Hindlimb muscle (tissue), 1 donor: Measurements from ENCODE around the gene PFDN5. TPM values are rescaled to one million over a fixed set of nuclear protein-coding genes. Genes with fewer than 3 reads are reported as not detected.
"Not testable (repeated sequence)": the region's sequence is repeated elsewhere in the genome, so short reads cannot be mapped to it uniquely, and the experiment has no call there.

Experiments used
- DNase-seq: peaks from one replicate; pipeline ENCODE4 v3.0.0-alpha.2; 2013
- polyA plus RNA-seq: library from polyadenylated mRNA; unstranded; fragments of 120-200 nt; gene quantifications from one replicate; pipeline ENCODE4 v1.2.1, GENCODE V29; 2013; ENCODE audit not compliant: insufficient read length

PFDN5 gene
- polyA plus RNA-seq, 1 donor, result 416 TPM

DNA sequence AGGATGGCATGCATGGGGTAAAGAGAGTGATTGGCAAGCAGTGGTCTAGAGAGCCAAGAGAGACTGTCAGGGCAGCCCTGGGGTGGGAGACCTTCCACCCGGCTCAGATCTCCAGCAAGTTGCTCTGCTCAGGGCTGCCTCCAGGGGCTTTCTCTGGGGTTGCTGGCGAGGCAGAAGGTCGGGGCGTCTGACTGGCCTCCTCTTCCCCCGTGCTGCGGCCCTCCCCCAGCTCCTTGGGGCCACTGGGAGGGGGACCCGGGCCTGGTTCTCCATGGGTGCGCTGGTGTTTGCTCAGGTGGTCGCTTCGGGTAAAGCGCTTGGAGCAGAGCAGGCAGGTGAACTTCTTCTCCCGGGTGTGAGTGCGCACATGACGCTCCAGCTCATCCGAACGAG is 32.7 kb downstream of the PFDN5 start:
- no peak for DNase-seq

- no peak for DNase-seq
These were observed 35.3 kb downstream of the PFDN5 start for GRCh38 chr12:53330671-53331070.

GRCh38 chr12:53332339-53332738 is 37.0 kb downstream of the PFDN5 start:
- not testable (repeated sequence) for DNase-seq

DNA sequence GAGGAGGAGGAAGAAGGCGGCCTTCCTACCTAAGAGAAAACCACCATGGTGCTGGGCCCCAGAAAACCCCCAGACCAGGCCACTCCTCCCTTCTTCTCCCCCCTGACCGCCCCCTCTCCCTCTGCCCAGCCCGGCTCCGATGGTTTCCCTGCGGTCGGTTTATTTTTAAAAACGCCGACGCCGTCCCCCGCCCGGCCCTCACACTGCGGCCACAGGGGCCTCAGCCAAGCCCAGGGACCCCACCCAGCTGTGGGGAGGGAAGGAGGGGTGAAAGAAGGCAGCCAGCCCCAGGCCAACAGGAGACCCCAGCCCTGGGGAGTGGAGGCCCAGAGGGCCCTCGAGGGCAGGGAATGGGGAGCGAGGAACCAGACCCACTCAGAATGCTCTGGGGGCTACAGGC is 37.4 kb downstream of the PFDN5 start:
- DNase-seq, result no peak

GRCh38 chr12:53333289-53333688 is 37.9 kb downstream of the PFDN5 start:
- no peak for DNase-seq

- no peak for DNase-seq
These were observed 38.5 kb downstream of the PFDN5 start for GRCh38 chr12:53333845-53334244.

- no peak for DNase-seq
These were observed 39.5 kb downstream of the PFDN5 start for GRCh38 chr12:53334822-53335221.

DNA sequence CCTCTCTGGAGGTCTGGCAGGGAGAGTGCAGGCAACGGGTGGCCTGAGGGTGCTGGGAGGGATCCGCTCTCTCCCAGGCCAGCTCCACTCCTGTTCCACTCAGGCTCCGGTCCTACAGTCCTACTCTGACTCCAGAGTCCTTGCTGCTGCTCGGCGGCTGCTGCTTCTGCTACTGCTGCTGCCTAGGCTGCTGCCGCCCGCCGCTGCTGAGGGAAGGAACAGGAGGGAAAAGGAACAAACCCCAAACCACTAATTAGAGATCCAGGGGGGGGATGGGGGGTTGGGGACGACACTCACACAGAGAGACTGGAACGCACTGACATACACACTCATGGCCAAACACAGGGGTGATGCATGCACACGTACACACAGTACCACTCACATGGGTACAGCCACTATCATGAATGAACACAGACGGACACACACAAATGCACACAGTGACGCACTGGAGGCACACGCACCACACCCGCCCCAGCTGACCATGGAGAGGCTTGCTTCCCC is 40.9 kb downstream of the PFDN5 start, which contains the start of gene SP7:
Gene SP7, minus strand, starts transcription at position 174 of the 501 bp plus-strand sequence. CDS start 708 bp downstream, outside the sequence.
- no peak for DNase-seq

GRCh38 chr12:53338017-53338416 is 42.7 kb downstream of the PFDN5 start:
- DNase-seq, result no peak

GRCh38 chr12:53338916-53339315 is 43.6 kb downstream of the PFDN5 start:
- no peak for DNase-seq

GRCh38 chr12:53340398-53340797 is 45.1 kb downstream of the PFDN5 start:
- DNase-seq, result no peak

DNA sequence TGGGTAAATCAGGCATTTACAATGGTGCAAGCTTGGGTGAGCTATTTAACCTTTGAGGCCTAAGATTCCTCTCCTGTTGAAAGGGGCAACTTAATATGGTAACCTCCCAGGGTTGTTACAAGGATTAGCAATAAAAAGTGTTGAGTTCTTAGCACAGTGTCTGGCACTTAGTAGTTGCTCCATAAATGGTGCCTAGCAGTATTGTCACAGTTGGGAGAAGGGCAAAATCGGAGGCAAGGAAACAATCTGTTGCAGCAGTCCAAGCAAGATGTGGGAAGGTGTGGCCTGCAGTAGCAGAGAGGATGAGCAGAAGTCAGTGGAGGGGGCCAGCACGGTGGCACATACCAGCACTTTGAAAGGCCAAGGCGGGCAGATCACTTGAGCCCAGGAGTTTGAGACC is 48.1 kb downstream of the PFDN5 start:
- DNase-seq, result no peak

GRCh38 chr12:53343969-53344368 is 48.6 kb downstream of the PFDN5 start:
- no peak for DNase-seq

DNA sequence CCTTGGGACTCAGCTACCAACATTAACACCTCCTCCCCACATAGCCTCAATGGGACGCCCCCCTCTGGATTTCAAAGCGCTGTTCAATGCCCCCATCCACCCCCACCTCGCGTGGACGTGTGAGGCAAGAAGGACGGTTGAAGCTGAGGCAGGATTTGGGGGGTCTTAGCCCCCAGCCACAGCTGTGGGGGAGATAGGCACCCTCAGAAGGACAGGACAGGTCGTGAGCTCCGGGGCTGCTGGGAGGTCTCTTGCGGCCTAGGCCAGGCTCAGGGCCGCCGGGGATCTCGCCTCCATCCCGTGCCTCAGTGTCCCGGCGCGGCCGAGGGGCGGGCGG is 49.1 kb downstream of the PFDN5 start:
- no peak for DNase-seq

DNA sequence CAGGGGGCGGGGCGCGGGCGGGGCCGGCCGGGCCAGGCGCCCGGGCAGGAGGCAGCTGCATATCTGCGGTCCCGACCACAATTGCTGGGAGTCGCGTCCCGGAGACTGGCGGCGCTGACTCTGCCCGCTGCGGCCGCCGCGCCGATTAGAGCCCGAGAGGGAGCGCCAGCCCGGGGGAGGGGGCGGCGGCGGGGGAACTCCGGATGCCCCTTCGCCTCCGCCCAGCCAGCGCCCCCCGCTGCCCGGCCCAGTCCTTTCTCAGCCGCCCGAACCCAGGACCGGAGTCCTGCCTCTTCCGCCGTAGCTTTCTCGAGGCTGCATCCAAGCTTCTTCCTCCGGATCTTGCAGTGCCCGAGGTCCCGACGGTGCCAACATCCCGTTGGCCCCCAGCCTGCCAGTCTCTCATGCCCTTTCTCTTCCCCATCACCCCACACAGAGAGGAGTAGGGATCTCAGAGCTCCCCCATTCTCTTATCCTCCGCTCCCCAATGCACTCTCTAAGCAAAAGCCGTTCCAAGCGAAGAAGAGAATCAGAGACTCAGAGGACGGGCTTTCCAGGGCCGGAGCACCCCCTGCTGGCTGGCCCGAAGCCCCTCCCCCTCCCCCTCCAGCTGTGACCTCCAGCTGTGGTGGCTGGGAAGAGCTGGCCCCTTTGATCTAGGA is 49.6 kb downstream of the PFDN5 start:
- DNase-seq, result peak; percentile 85

DNA sequence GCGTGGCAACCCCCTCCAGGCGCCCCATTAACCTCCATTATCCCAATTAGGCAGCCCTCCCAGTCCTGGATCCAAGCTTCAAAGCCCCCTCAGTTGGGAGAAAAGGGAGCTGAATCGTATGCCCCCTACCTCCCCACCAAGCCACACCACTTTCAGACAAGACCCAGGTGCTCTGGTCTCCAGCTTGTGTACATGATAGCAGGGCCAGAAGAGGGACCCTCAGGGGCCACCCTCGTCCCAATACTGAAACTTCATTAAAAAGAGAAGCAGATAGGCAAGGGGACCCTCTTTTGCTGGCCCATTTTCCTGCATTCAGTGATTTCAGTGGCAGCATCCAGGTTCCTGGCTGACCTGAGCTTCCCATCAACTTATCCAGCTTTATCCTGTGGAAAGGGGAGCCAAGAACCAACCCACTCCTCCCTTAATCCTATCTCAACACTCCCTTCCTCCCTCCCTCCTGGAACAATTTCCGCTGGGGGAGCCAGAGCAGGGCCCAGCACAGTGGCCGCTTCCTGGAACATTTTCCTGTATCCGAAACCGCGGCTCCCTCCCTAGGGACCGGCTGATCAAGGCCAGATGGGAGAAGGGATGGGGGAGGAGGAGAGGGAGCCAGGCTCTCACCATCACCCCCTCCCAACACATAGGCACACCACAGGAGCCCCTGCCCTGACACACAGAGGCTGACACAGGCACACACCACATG is 50.3 kb downstream of the PFDN5 start:
- DNase-seq, result peak; percentile 52

- DNase-seq, result no peak
These were observed 51.1 kb downstream of the PFDN5 start for GRCh38 chr12:53346491-53346890.

- DNase-seq, result no peak
These were observed 52.6 kb downstream of the PFDN5 start for GRCh38 chr12:53347905-53348304.

Other genes with a start within 250 kb of the PFDN5 start
- gene TNS2, start 245.5 kb upstream of the PFDN5 start, polyA plus RNA-seq, result 124 TPM
- gene SPRYD3, start 216.2 kb upstream of the PFDN5 start, polyA plus RNA-seq, result 17.4 TPM
- gene IGFBP6, start 197.9 kb upstream of the PFDN5 start, polyA plus RNA-seq, result 49.2 TPM
- gene SOAT2, start 192.1 kb upstream of the PFDN5 start, polyA plus RNA-seq, result 0.10 TPM
- 28.3 TPM for gene ZNF740, start 114.8 kb upstream of the PFDN5 start, polyA plus RNA-seq
- gene CSAD, start 114.6 kb upstream of the PFDN5 start, polyA plus RNA-seq, result 60.7 TPM
- 0.76 TPM for gene ITGB7, start 88.3 kb upstream of the PFDN5 start, polyA plus RNA-seq
- gene RARG, start 63.3 kb upstream of the PFDN5 start, polyA plus RNA-seq, result 24.8 TPM
- 5.1 TPM for gene ESPL1, start 27.2 kb upstream of the PFDN5 start, polyA plus RNA-seq
- gene MYG1, start 4.2 kb downstream of the PFDN5 start, polyA plus RNA-seq, result 38.9 TPM
- gene AAAS, start 26.1 kb downstream of the PFDN5 start, polyA plus RNA-seq, result 55.9 TPM
- 0.13 TPM for gene SP7, start 40.8 kb downstream of the PFDN5 start, polyA plus RNA-seq
- 39.9 TPM for gene SP1, start 84.6 kb downstream of the PFDN5 start, polyA plus RNA-seq
- not detected for gene AMHR2, start 128.3 kb downstream of the PFDN5 start, polyA plus RNA-seq
- 50.8 TPM for gene PRR13, start 146.2 kb downstream of the PFDN5 start, polyA plus RNA-seq
- gene PCBP2, start 156.6 kb downstream of the PFDN5 start, polyA plus RNA-seq, result 560 TPM
- 18.4 TPM for gene MAP3K12, start 203.9 kb downstream of the PFDN5 start, polyA plus RNA-seq
- 24.7 TPM for gene TARBP2, start 205.7 kb downstream of the PFDN5 start, polyA plus RNA-seq
- 0.48 TPM for gene NPFF, start 211.9 kb downstream of the PFDN5 start, polyA plus RNA-seq